NCI-H187 (cell line): ENCODE measurements around the gene ATOSA.

Source experiments
- DNase-seq, 2 experiments: peaks; one replicate each; lab custom pipeline; 2025; lab: John Stamatoyannopoulos, UW

The ATOSA gene

GRCh38 chr15:52682200-52682599, 3.0 kb upstream of the ATOSA start:
- no peak for DNase-seq

- no peak for DNase-seq
These were observed 2.3 kb upstream of the ATOSA start for GRCh38 chr15:52681441-52681840.

- DNase-seq: no peak
These were observed 1.6 kb upstream of the ATOSA start for GRCh38 chr15:52680761-52681160.

- no peak for DNase-seq
These were observed 828 bp upstream of the ATOSA start for GRCh38 chr15:52680041-52680391.

GRCh38 chr15:52678468-52679231, 538 bp downstream of the ATOSA start:
- peak; percentile 14 to 15 for DNase-seq

GRCh38 chr15:52677593-52678467, 1.4 kb downstream of the ATOSA start:
- no peak for DNase-seq

- DNase-seq: no peak
These were observed 4.4 kb downstream of the ATOSA start for GRCh38 chr15:52674831-52675230.

GRCh38 chr15:52673734-52674133, 5.5 kb downstream of the ATOSA start:
- no peak for DNase-seq

- DNase-seq: no peak
These were observed 5.9 kb downstream of the ATOSA start for GRCh38 chr15:52673312-52673711.

- no peak for DNase-seq
These were observed 6.5 kb downstream of the ATOSA start for GRCh38 chr15:52672661-52673060.

GRCh38 chr15:52670087-52670486, 9.1 kb downstream of the ATOSA start:
- DNase-seq: no peak

- DNase-seq: no peak
These were observed 11.1 kb downstream of the ATOSA start for GRCh38 chr15:52668133-52668532.

- DNase-seq: no peak
These were observed 11.6 kb downstream of the ATOSA start for GRCh38 chr15:52667597-52667996.

- no peak for DNase-seq
These were observed 15.5 kb downstream of the ATOSA start for GRCh38 chr15:52663536-52664294.

- DNase-seq: no peak
These were observed 17.3 kb downstream of the ATOSA start for GRCh38 chr15:52661909-52662308.

GRCh38 chr15:52660192-52660591, 19.0 kb downstream of the ATOSA start:
- DNase-seq: no peak

GRCh38 chr15:52658955-52659354, 20.2 kb downstream of the ATOSA start:
- DNase-seq: no peak

- no peak for DNase-seq
These were observed 21.9 kb downstream of the ATOSA start for GRCh38 chr15:52657338-52657737.

- no peak for DNase-seq
These were observed 22.8 kb downstream of the ATOSA start for GRCh38 chr15:52656412-52656811.

GRCh38 chr15:52653431-52653964, 25.7 kb downstream of the ATOSA start:
- no peak for DNase-seq

- DNase-seq: no peak
These were observed 26.2 kb downstream of the ATOSA start for GRCh38 chr15:52652984-52653383.

GRCh38 chr15:52652286-52652685, 26.9 kb downstream of the ATOSA start:
- DNase-seq: no peak
